NCI-H226 (cell line): ENCODE results near the gene CACNA1D.

Source experiments
- DNase-seq: peaks from one replicate; pipeline ENCODE4 v3.0.0-alpha.2; 2015

Gene CACNA1D

DNA sequence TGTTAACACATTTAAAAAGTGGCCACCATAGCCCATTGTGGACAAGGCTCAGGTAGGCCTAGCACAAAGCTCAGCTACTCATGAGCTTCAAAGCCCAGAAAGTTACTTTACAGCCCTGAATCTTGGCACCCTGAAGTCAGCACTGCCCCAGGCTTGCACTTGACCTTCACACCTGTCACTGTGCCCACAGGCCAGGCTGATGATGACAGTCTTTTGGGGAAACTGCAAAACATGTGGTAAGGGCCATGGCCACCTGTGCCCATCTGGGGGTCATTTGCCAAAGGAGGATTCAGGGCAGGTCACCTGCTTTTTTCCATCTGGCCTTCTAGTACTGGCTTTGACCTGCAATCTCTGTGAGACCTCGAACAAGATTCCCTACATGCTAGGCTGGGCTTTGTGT is 340.8 kb downstream of the CACNA1D start:
- no peak for DNase-seq

DNA sequence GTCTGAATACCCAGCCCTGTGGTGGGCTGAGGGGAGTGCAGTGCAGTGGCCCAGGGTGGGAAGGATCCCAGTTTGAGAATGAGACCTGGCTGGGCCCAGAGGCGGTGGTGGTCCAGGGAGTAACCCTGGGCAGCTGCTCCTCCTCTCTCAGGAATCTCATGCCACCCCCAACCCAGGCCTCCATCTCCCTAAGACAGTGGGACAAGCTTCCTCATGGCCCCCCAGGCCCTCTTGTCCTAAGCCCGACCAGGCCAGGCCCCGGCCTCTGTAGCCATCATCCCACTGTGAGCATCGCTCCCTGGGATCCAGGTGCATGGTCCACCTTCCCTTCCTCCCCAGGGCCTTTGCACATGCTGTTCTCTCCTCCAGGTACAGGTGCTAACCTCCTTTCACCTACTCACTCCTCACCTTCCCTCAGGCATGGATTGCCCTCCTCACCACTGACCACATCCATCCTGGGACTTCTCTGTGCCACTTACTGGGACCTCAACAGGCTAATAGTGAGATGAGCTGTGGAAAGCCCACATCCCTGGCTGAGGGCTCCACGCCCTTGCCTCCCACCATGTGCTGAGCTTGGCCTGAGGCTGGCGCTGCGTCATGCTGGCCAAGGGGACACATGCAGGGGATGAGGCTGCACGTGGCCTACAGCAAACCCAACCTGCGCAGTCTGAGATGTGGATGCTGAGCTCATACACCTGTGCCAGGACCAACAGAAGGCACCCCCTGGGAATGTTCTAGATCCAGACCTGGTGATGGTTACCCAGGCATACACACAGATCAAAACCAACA is 341.9 kb downstream of the CACNA1D start:
- no peak for DNase-seq

- no peak for DNase-seq
These were observed 342.9 kb downstream of the CACNA1D start for GRCh38 chr3:53837331-53837730.

- DNase-seq: no peak
These were observed 346.9 kb downstream of the CACNA1D start for GRCh38 chr3:53841296-53841695.

GRCh38 chr3:53842436-53843194 is 348.2 kb downstream of the CACNA1D start:
- no peak for DNase-seq

DNA sequence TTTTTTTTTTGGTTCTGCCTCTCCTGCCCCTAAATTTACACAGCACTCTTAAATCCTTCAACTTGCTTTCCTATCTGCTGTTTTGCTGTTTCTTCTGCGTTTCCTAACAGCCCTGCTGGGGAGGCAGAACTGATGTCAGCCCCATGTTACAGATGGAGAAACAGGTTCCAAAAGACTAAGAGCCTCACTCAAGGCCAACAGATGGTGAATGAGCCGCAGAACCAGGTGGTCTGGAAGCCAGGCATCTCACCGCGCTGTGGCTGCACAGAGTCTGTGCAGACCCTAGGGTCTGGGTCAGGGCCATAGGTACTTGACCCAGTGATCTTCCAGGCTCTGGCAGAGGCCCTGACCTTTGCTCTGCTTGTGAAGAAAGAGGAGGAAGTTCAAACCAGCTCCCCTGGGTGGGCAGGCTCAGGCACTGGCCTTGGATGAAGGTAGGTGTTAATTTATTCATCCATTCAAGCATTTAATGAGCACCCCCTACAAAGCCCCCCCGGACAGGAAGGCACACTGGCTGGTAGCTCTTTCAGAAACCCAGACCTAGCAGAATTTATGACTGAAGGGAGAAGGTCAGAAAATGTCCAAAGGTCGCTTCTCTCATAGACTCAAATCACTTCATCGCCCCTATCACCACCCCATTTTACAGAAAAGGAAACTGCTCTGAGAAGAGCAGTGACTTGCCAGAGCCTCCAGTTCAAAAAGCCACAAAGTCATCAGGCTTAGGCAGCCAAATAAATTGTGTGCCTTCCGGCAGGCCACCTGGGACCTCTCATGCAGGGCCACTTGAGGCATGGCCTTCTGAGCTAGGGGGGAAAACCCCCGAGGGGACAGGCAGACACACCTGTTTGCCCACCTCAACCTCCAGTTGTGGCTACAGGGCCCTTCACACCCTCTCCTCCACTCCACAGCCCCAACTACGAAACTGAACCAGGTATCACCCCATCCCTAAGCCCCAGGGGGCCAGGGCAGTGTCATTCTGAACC is 349.1 kb downstream of the CACNA1D start:
- no peak for DNase-seq

DNA sequence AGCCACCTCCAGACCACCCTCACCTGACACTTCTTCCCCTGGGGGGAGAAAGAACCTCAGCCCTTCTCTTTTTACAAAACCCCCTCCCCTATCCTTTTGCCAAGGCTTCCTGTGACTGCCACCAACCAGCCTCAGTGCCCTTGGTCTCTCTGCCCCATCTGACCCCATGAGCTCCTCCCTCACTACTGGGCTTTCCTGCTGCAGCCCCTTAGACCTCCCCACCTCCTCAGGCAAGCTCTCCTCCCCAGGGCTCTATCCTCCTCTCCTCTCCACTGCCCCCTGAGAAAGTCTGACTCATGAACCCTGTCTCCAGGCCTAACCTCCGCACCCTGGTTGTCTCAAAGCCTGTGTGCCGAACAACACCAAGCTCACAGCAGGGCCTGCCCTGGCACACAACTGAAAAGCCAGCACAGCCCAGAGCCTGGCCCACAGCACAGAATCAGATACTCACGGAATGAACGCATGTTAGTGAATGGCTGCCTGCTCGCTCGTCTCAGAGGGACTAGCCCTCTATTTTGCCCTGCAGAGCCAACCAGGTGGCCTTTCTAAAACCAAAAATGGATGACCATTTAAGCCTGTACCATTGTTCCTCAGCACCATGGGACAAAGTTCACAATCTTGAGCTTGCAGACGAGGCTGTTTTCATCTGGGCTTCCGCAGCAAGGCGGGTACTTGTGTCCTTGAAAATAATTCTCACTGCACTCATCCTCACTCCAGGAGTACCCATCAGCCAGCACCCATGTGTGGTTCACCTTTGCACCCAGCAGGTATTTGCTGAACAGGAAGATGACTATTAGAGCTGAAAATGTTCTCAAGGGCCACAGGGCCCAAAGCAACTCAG is 350.1 kb downstream of the CACNA1D start:
- DNase-seq: no peak

GRCh38 chr3:53845103-53845880 is 350.9 kb downstream of the CACNA1D start:
- peak; percentile 22 for DNase-seq

DNA sequence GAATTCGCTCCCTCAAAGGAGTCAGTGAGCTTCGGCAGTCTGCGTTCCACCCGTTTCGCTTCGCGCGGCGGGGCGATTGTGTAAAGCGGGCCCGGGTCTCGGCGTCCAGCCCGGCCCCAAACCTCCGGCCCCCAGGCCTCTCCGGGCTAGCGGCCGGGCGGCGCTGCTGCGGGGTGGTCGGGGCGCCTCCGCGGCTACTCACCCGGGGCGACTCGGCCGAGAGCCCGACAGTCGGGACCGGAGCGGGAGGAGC is 351.4 kb downstream of the CACNA1D start:
- DNase-seq: no peak

GRCh38 chr3:53846134-53846850 is 351.9 kb downstream of the CACNA1D start, which contains the start of the genes CHDH and IL17RB:
CHDH (minus strand) TSS chr3:53846419; CDS start chr3:53824008, 22,411 bp downstream.
IL17RB (plus strand) TSS chr3:53846568; CDS start chr3:53846589, 21 bp downstream.
- DNase-seq: no peak

DNA sequence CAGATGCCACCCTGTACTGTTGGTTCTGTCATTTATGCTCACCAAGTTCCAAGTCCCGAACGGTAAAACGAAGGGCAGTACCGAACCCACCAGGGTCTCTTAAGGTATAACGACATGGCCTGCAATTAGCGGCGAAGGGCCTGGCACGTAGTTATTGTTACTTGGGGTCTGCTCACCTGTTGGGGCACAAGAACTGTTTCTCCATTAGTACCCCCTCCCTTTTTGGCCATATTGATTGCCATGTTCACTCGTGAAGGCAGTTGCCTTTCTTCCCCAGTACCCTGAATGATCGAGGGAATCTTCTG is 352.4 kb downstream of the CACNA1D start:
- no peak for DNase-seq

DNA sequence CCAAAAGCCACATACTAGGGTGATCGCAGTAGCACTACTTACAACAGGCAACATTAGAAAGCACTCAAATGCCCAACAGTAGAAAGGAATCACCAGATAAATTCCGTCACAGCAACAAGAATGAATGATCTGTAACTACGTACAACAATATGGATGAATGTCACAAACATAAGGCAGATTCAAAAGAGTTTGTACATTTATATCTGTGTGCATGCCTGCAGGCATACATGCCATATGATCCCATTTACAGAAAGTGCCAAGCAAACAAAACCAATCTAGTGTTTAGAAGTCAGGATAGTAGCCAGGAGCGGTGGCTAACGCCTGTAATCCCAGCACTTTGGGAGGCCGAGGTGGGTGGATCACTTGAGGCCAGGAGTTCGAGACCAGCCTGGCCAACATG is 355.5 kb downstream of the CACNA1D start:
- DNase-seq: no peak

GRCh38 chr3:53850895-53851294 is 356.5 kb downstream of the CACNA1D start:
- peak; percentile 52 for DNase-seq

GRCh38 chr3:53856964-53857363 is 362.6 kb downstream of the CACNA1D start:
- DNase-seq: no peak

DNA sequence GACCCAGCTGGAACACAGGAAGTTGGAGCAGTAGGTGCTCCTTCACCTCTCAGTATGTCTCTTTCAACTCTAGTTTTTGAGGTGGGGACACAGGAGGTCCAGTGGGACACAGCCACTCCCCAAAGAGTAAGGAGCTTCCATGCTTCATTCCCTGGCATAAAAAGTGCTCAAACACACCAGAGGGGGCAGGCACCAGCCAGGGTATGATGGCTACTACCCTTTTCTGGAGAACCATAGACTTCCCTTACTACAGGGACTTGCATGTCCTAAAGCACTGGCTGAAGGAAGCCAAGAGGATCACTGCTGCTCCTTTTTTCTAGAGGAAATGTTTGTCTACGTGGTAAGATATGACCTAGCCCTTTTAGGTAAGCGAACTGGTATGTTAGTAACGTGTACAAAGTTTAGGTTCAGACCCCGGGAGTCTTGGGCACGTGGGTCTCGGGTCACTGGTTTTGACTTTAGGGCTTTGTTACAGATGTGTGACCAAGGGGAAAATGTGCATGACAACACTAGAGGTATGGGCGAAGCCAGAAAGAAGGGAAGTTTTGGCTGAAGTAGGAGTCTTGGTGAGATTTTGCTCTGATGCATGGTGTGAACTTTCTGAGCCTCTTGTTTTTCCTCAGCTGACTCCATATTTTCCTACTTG is 363.8 kb downstream of the CACNA1D start:
- DNase-seq: no peak

DNA sequence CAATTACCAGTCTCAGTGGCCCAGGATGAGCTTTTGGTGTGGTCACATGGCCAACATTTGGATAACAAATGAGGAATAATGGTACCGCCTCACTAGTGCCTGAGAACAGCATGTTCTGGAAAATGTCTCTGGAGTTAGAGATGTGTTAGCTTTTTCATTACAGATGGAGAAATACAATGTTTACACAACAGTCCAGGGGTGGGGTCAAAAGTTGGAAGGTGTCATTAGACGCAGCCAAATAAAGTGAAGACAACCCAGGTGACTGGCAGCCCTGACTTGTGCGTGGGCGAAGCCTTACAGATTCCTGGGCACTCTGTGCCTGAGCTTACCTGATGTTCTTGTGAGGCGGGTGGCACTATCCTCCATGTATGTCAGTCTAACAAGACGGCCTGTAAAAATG is 364.8 kb downstream of the CACNA1D start:
- no peak for DNase-seq

DNA sequence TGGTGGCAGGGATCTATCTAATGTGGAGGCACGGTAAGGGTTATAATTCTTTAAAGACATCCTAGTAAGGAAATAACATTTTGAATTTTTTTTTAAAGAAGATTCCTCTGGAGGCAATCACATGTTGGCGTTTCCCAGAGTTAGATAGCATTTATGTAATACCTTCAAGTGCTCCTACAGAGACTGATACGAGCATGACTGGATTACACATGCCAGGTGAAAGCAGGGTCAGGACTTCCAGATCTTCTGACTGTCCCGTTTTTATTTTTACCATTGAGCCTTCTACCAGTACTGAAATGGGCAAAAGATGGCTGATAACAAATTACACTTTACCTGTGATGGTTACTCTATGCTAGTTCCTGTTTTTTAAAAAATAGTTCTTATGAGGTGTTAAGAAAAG is 365.8 kb downstream of the CACNA1D start:
- no peak for DNase-seq

GRCh38 chr3:53862241-53862640 is 367.8 kb downstream of the CACNA1D start:
- DNase-seq: no peak

DNA sequence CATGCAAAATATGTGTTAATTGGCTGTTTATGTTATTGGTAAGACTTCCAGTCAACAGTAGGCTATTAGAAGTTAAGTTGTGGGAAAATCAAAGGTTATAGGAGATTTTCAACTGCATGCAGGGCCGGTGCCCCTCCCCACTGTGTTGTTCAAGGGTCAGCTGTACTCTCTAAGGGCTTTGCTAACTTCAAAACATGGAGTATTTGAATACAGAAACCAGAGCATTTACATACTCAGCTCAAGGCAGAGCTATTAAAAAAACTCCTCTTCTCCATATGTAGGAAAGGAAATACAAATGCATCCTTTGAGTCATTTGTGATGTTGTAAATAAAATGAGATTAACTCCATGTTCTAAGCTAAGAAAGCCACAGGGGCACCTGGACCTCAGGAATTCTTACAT is 368.7 kb downstream of the CACNA1D start:
- no peak for DNase-seq
